GM18498 (cell line): Measurements from ENCODE around the gene ERRFI1.
A peak's percentile ranks its signal among the peaks of the same experiment; 100 is the strongest.
"Not testable (repeated sequence)": the region's sequence is repeated elsewhere in the genome, so short reads cannot be mapped to it uniquely, and the experiment has no call there.

ENCODE experiments used
- ATAC-seq: cut with Tn5 transposase; IDR thresholded peaks from one replicate; pipeline ENCODE4 v1.9.1; 2021; ENCODE audit warnings: mild to moderate bottlenecking, moderate library complexity; ENCODE audit not compliant: unreplicated experiment

ERRFI1 gene

DNA sequence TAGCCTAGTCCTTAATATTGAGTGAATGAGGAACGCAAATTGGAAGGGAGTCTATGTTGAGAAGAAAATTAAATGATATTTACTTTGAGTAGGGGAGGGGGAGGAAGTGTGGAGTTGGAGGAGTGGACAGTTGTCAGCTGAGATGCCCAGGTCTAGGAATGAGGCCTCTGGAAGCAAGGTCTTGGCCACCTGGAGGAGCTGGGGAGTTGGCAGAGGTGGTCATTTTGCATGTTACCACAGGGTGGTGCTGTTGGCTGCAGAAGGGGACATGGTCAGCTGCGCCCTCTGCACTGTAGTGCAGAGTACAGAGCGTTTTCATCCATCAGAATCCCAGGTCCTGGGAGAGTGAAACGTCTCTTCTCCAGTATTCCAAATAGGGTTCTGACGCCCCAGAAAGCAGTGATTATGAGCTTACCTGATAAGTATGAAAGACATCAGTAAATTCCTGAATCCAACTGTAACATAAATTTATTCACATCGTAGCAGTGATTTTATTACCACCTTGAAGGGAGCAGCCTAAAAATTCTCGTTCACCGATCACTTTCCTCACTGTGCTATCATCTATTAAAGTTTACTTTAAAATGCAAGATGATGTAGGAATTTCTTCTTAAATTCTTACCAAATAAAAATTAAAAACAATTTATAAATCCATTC lies 50.8 kb downstream of the ERRFI1 start:
- no peak for ATAC-seq

- no peak for ATAC-seq
Observed at GRCh38 chr1:7973086-7973485, 53.0 kb downstream of the ERRFI1 start.

GRCh38 chr1:7972285-7972684 lies 53.8 kb downstream of the ERRFI1 start:
- no peak for ATAC-seq

- no peak for ATAC-seq
Observed at GRCh38 chr1:7971024-7971423, 55.1 kb downstream of the ERRFI1 start.

DNA sequence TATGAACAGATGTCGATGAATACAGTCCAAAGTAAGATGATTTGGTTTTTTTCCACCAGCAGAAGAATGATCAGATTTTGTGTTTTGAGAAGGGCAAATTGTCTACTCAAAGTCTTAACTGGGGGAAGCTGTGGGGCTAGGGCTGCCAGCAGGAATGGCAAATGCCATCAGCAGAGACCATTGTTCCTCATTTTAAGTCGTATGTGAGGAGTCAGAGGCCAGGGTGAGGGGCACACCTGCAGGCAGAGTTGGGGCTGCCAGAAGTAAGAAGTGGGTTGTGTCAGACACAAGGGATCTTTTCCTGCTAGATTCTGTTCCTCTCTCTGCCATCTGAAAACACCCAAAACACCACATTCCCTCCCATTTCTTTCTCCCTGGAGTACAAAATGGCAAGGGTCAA lies 55.9 kb downstream of the ERRFI1 start:
- ATAC-seq = no peak

DNA sequence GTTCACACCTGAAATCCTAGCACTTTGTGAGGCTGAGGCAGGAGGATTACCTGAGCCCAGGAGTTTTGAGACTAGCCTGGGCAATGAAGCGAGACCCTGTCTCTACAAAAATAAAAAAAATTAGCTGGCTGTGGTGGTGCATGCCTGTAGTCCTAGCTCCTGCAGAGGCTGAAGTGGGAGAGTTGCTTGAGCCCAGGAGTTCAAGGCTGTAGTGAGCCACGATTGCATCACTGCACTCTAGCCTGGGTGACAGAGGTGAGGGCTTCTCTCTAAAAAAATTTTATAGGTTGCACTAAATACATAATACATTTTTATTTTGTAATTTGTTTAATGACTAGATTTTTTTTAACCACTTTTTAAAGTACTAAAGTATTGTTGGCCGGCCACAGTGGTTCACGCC lies 58.5 kb downstream of the ERRFI1 start:
- ATAC-seq = no peak

DNA sequence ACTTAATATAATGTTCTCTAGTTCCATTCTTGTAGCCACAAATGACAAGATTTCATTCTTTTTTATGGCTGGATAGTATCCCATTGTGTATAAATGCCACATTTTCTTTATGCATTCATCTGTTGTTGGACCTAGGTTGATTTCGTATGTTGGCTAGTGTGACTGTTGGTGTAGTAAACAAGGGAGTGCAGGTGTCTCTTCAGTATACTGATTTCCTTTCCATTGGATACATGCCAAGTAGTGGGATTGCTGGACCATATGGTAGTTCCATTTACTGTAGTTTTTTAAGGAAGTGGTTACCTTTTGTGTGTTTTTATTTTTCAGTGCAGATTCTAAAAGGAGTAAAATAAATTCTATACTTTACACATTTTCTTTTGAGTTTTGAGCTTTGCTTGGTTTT lies 58.9 kb downstream of the ERRFI1 start:
- no peak for ATAC-seq

DNA sequence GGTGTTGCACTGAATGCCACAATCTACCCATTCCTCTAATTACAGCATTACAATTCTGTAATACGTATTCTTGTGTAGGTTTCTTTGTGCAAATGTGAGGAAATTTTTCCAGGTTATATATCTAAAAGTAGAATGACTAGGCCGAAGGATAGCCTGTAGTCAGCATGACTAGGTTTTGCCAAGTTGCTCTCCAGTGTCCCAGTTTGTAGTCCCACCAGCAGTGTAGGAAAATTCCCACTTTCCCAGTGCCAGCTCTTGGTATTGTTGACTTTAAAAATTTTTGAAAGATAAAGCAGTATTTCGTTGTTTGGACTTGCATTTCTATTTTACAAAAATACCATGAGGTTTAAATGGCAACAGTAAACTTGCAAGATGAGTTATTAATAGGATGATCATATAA lies 61.6 kb downstream of the ERRFI1 start:
- ATAC-seq = no peak

DNA sequence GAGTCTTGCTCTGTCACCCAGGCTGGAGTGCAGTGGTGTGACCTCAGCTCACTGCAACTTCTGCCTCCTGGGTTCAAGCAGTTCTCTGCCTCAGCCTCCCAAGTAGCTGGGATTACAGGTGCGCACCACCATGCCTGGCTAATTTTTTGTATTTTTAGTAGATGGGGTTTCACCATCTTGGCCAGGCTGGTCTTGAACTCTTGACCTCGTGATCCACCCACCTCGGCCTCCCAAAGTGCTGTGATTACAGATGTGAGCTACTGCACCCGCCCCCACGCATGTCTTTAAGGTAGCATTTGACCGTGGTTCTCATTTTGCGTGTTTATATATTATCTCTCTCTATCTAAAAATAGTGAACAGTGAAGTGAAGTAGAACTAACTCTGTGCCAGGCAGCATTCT lies 62.3 kb downstream of the ERRFI1 start:
- not testable (repeated sequence) for ATAC-seq

DNA sequence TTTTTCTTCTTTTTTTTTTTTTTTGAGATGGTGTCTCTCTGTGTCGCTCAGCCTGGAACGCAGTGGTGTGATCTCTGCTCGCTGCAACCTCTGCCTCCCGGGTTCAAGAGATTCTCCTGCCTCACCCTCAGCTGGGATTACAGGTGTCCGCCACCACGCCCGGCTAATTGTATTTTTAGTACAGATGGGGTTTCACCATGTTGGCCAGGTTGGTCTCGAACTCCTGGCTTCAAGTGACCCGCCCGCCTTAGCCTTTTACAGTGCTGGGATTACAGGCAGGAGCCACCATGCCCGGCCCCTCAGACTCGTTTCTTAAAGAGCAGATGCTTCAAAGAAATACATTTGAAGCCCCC lies 62.8 kb downstream of the ERRFI1 start:
- not testable (repeated sequence) for ATAC-seq

DNA sequence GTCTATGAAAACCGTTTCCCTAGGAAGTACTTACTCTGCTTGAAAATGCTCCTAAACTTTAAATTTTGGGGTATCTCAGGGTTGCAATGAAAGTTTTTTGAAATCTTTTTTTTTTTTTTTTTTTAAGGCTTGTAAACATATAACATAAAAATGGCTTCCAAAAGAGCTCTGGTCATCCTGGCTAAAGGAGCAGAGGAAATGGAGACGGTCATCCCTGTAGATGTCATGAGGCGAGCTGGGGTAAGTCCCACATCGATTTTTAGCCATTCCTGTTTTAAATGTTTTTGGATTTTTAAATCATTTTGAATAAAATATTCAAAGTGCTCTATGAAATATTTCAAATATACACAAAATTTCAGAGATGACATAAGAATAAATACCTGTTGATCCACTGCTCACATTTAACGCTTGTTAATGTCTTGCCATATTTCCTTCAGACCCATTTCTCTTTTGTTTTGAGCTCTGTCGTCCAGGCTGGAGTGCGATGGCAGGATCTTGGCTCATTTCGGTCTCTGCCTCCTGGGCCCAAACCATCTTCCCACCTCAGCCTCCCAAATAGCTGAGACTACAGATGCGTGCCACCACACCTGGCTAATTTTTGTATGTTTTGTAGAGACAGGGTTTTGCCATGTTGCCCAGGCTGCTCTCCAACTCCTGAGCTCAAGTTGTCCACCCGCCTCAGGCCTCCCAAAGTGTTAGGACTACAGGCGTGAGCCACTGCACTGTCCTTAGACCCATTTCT lies 63.3 kb downstream of the ERRFI1 start:
- no peak for ATAC-seq

DNA sequence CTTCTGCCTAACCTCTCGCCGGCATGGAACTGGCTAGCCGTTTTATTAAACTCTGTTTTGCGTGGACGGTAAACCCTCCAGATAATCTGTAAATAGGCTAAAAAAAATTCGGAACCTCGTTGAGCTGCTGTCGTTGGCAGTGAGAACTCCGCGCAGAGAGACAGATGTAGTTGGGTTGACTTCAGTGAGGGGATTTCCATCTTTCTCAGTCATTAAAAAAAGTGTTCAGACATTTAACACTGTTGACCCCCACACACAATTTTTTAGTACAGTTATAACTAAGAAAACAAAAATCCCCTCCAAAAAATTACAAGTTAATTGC lies 64.1 kb downstream of the ERRFI1 start:
- peak; percentile 13 for ATAC-seq
